ENCODE measurements around the gene AKNA.

AKNA gene

GRCh38 chr9:114314881-114315722 is 72.7 kb downstream of the AKNA start:
- no peak for TF ChIP-seq CTCF (IDR thresholded peaks at IDR 0.05)
- no peak overlapping the region for H3K27ac Mint-ChIP-seq
- H3K9me3 Mint-ChIP-seq: no peaks in the 10 kb centered on the region
- peaks cover 7% of the 10 kb centered on the region for H3K4me1 Mint-ChIP-seq
- no peak overlapping the region for H3K4me3 Mint-ChIP-seq
- no peak for DNase-seq
- H3K27me3 Mint-ChIP-seq (ENCODE audit: low read depth, poor library complexity): peaks cover 8% of the 10 kb centered on the region
- peaks cover 24% of the 10 kb centered on the region for H3K36me3 Mint-ChIP-seq (ENCODE audit: low read depth)

GRCh38 chr9:114314256-114314867 is 73.4 kb downstream of the AKNA start:
- H3K27me3 Mint-ChIP-seq (ENCODE audit: low read depth, poor library complexity): peaks cover 8% of the 10 kb centered on the region

DNA sequence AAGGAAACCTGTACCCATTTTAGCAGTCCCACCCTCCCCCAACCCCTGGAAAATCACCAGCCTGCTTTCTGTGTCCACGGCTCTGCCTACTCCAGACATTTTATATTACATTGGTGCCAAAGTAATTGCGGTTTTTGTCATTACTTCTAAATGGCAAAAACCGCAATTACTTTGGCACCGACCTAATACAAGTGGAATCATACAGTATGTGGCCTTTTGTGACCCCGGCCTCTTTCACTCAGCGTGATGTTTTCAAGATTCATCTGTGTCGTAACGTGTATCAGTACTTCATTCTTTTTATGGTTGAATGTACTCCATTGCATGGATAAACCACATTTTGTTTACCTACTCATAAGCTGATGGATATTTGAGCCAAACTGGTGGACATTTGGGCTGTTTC is 74.6 kb downstream of the AKNA start:
- no peak overlapping the region for H3K27ac Mint-ChIP-seq

More at GRCh38 chr9:114314256-114314867, 73.4 kb downstream of the AKNA start:
- DNase-seq: no peak
- H3K36me3 Mint-ChIP-seq (ENCODE audit: low read depth): peaks cover 31% of the 10 kb centered on the region
- TF ChIP-seq CTCF (IDR thresholded peaks at IDR 0.05): no peak
- H3K4me3 Mint-ChIP-seq: no peak overlapping the region
- H3K4me1 Mint-ChIP-seq: peaks cover 8% of the 10 kb centered on the region
- no peak overlapping the region for H3K27ac Mint-ChIP-seq
- H3K9me3 Mint-ChIP-seq: no peaks in the 10 kb centered on the region

GRCh38 chr9:114312513-114312875 is 75.3 kb downstream of the AKNA start:
- no peak for DNase-seq
- H3K4me3 Mint-ChIP-seq: no peak overlapping the region
- H3K27me3 Mint-ChIP-seq (ENCODE audit: low read depth, poor library complexity): peaks cover 5% of the 10 kb centered on the region
- H3K4me1 Mint-ChIP-seq: peaks cover 8% of the 10 kb centered on the region
- no peak overlapping the region for H3K27ac Mint-ChIP-seq
- no peak for TF ChIP-seq CTCF (IDR thresholded peaks at IDR 0.05)
- H3K9me3 Mint-ChIP-seq: no peaks in the 10 kb centered on the region
- H3K36me3 Mint-ChIP-seq (ENCODE audit: low read depth): peaks cover 31% of the 10 kb centered on the region

More for the DNA sequence above, 74.6 kb downstream of the AKNA start:
- no peak for TF ChIP-seq CTCF (IDR thresholded peaks at IDR 0.05)
- DNase-seq: no peak
- H3K27me3 Mint-ChIP-seq (ENCODE audit: low read depth, poor library complexity): peaks cover 5% of the 10 kb centered on the region
- peaks cover 31% of the 10 kb centered on the region for H3K36me3 Mint-ChIP-seq (ENCODE audit: low read depth)
- H3K9me3 Mint-ChIP-seq: no peaks in the 10 kb centered on the region
- H3K4me1 Mint-ChIP-seq: peaks cover 8% of the 10 kb centered on the region
- no peak overlapping the region for H3K4me3 Mint-ChIP-seq

GRCh38 chr9:114311571-114312512 is 75.9 kb downstream of the AKNA start:
- H3K9me3 Mint-ChIP-seq: no peaks in the 10 kb centered on the region

More at GRCh38 chr9:114311571-114312512, 75.9 kb downstream of the AKNA start:
- no peak for DNase-seq
- Mint-ChIP-seq H3K27me3 (ENCODE audit: low read depth, poor library complexity) (peaks cover 5% of the 10 kb centered on the region), H3K36me3 (ENCODE audit: low read depth) (peaks cover 31% of the 10 kb centered on the region), H3K27ac (peak overlapping the region; percentile 59), H3K4me1 (peaks cover 7% of the 10 kb centered on the region), H3K4me3 (no peak overlapping the region)
- TF ChIP-seq CTCF (IDR thresholded peaks at IDR 0.05): no peak

All from nephron progenitor cell (in vitro differentiated cells).